ENCODE results near the gene IST1.
A peak's percentile ranks its signal among the peaks of the same experiment; 100 is the strongest.

The IST1 gene

DNA sequence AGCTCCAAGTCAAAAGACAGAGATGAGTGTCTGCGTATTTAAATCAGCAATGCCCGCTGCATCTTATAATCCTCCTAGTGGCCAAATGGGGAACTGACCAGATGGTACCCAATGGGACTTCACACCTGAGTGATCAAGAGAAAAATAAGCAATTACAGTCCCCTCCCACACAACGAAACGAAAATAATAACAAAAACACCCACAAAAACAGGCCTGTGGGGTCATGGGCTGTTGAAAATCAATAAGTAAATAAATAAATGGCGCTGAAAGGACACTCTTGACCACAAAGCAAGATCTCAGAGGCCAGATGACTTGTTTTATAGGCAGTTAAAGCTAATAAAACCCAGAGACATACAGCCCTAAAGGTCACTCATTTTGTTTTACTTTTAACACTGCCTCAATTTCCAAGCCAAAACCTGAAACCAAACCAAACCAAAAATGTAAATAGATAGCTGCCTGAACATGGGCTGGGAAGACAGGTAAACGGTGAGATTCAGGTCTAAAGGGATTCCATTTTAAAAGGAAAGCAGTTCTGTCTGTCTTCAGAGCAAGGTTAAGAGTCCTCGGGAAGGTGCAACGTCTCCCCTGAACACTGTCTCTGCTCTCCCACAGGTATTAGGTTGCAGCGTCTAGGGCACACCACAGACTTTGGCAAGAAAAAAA is 12.7 kb upstream of the IST1 start:
- peak; percentile 70 to 83 for DNase-seq

- no peak for DNase-seq
These were observed 12.0 kb upstream of the IST1 start for GRCh38 chr16:71883168-71883848.

- peak; percentile 27 to 28 for DNase-seq
These were observed 11.3 kb upstream of the IST1 start, which contains the start of gene ZNF821 for GRCh38 chr16:71883849-71884638. Gene ZNF821, minus strand, starts transcription at chr16:71884182. Its CDS starts 4,236 bp downstream, at chr16:71879946.

- DNase-seq, result peak; percentile 33 to 49
These were observed 10.1 kb upstream of the IST1 start for GRCh38 chr16:71885261-71885650.

DNA sequence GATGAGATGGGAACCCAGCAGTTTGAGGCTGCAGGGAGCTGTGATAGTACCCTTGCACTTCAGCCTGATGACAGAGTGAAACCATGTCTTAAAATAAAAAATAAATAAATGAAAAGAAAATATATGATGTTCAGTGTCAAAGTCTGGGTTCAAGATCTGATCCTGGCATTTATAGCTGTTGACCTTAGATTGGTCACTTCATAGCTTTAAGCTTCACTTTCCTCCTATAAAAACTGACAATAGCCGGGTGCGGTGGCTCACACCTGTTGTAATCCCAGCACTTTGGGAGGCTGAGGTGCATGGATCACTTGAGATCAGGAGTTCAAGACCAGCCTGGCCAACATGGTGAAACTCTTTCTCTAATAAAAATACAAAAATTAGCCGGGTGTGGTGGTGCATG is 6.2 kb upstream of the IST1 start:
- no peak for DNase-seq

DNA sequence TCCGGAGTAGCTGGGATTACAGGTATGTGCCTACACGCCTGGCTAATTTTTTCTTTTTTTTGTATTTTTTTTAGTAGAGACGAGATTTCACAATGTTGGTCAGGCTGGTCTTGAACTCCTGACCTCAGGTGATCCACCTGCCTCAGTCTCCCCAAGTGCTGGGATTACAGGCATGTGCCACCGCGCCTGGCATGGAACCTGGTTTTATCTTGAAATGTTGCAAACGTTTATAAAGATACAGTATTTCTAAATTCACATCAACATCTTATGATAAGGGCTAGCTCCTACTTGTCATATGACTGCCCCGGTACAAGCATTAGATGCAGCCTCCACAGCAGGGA is 1.5 kb upstream of the IST1 start:
- peak in 1 of 2 experiments; percentile 47 for DNase-seq

GRCh38 chr16:71894229-71894920 is 956 bp upstream of the IST1 start:
- peak; percentile 40 to 51 for DNase-seq

GRCh38 chr16:71895679-71896365 is 491 bp downstream of the IST1 start:
- DNase-seq, result no peak

GRCh38 chr16:71896764-71897368 is 1.5 kb downstream of the IST1 start:
- no peak for DNase-seq

- DNase-seq, result no peak
These were observed 3.8 kb downstream of the IST1 start for GRCh38 chr16:71899171-71899570.

DNA sequence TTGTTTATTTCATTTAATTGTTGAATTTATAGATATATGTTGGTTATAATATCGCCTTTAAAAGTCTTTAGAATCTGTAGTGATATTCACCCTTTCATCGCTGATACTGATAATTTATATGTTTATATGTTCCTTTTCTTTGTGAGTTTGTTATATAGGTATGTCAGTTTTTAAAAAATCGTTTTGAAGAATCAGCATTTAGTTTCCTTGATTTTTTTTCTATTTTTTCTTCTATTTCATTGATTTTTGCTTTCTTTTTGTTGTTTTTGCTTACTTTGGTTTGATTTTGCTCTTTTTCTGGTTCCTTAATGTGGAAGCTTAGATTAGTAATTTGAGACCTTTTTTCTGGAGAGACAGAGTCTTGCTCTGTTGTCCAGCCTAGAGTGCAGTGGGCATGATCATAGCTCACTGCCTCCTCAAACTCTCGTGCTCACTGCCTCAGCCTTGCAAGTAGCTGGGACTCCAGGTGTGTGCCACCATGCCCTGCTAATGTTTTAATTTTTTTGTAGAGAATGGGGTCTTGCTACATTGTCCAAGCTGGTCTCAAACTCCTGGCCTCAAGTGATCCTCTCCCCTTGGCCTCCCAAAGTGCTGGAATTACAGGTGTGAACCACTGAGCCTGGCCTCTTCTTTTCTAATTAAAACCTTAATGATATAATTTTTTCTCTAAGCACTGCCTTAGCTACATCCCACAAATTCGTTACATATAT is 7.5 kb downstream of the IST1 start:
- DNase-seq, result no peak

DNA sequence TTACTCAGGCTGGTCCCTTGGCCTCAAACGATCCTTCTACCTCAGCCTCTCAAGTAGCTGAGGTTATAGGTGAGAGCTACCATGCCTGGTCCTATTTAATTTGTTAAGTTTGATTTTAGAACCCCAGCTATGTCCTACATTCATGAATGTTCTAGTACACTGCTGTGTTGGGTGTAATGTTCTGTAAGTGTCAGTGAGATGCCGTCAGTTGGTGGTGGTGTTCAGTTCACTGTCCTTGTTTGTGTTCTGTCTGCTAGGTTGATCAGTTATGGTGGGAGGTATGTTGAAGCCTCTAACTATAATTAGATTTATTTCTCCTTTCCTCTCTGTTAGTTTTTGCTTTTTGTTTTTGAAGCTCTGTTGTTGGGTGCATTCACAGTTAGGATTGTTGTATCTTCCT is 8.3 kb downstream of the IST1 start:
- no peak for DNase-seq

DNA sequence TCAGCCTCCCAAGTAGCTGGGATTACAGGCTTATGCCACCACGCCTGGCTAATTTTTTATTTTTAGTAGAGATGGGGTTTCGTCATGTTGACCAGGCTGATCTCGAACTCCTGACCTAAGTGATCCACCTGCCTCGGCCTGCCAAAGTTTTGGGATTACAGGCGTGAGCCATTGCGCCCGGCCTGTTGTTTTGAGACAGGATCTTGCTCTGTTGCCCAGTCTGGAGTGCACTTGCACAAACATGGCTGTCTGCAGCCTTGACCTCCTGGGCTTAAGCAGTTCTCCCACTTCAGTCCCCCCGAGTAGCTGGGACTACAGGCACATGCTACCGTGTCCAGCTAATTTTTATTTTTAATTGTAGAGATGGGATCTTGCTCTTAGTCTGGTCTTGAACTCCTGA is 8.9 kb downstream of the IST1 start:
- DNase-seq, result no peak

- peak in 1 of 2 experiments; percentile 14 for DNase-seq
These were observed 10.4 kb downstream of the IST1 start for GRCh38 chr16:71905765-71906164.

GRCh38 chr16:71911121-71911520 is 15.8 kb downstream of the IST1 start:
- no peak for DNase-seq

- DNase-seq, result no peak
These were observed 17.4 kb downstream of the IST1 start for GRCh38 chr16:71912534-71913275.

DNA sequence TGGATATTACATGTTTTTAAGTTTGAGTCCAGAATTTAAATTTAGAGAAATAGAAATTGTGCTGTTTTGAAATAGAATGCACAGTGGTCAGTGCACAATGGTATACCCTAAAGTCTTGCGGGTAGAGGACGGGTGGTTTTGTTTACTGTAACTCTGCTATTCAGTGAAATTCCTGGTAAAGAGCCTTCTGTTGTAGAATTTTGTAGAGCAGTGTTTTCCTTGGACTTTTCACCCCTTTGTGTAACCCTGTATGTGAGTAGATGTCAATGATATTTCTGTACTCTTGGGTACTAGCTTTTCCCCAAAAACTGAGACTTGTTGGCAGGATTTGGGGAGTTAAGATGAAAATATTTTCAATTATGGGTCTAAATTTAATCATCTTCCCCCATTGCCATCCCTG is 19.5 kb downstream of the IST1 start:
- no peak for DNase-seq

DNA sequence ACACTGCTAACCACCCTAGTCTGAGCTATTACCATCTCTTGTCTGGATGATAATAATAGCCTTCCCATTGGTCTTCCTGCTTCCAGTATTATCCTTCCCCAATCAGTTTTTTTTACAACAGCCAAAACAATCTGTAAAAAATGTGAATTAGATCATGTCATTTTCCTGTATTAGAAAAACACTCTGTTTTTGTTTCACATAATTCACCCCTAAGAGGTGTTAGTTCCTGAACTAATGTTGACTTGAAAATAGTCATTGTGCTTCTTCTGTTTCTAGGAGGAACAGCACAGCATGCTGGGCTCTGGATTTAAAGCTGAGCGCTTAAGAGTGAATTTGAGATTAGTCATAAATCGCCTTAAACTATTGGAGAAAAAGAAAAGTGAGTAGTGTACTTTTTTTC is 20.0 kb downstream of the IST1 start:
- no peak for DNase-seq

DNA sequence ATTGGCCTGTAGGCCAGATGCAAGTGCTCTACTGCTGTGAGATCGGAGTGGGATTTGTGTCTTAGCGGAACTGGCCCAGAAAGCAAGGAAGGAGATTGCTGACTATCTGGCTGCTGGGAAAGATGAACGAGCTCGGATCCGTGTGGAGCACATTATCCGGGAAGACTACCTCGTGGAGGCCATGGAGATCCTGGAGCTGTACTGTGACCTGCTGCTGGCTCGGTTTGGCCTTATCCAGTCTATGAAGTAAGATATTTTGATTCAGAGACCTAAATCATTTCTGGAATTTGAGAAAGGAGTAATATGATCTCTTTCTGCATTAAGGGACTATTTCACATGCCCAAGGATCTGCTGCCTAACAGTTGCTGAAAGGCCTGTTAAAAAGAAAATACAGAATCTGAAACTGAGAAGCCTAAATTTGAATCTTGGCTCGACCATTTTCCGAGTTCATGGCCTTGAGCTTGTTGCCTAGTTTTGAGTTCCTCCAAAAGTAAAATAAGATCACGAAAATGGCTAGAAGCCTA is 21.1 kb downstream of the IST1 start:
- DNase-seq, result no peak

GRCh38 chr16:71917900-71918299 is 22.6 kb downstream of the IST1 start:
- no peak for DNase-seq

DNA sequence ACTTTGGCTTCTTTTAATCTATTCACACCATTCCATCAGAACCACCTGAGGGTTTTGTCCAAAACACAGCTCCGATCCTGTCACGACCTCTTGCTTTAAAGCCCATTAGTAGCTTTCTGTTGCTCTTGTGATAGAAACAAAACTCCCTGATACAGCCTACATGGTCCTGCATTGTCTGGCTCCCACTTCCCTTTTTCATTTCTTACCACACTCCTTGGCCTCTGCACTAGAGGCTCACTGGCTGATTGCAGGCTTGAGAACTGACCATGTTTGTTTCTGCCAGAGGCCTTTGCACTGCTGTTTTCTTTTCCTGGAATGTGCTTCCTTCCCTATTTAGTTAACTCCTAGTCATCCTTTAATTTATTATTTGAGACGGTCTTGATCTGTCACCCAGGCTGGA is 23.7 kb downstream of the IST1 start:
- DNase-seq, result peak; percentile 61 to 75

All from AML-193 (cell line).